Neuron (in vitro differentiated cells): ENCODE data around the gene PDXP.

Experiments used
- H2AFZ ChIP-seq: one replicate; pipeline ENCODE4 v1.6.1; 2013; ENCODE audit warnings: low read depth, mild to moderate bottlenecking, inconsistent platforms, low read length, moderate library complexity
- H3K27me3 ChIP-seq: one replicate; pipeline ENCODE4 v1.6.1; 2013; ENCODE audit warnings: low read length; ENCODE audit not compliant: insufficient read depth
- H3K36me3 ChIP-seq: one replicate; pipeline ENCODE4 v1.6.1; 2013; ENCODE audit warnings: low read length; ENCODE audit not compliant: insufficient read depth
- H3K4me1 ChIP-seq: one replicate; pipeline ENCODE4 v1.6.1; 2013; ENCODE audit warnings: low read length; ENCODE audit not compliant: insufficient read depth
- H3K4me3 ChIP-seq: 2 replicates; pipeline ENCODE4 v1.5.1; 2013; ENCODE audit warnings: mild to moderate bottlenecking, low read length, moderate library complexity
- H3K9me3 ChIP-seq: one replicate; pipeline ENCODE4 v1.6.1; 2013; ENCODE audit warnings: low read length

The PDXP gene

DNA sequence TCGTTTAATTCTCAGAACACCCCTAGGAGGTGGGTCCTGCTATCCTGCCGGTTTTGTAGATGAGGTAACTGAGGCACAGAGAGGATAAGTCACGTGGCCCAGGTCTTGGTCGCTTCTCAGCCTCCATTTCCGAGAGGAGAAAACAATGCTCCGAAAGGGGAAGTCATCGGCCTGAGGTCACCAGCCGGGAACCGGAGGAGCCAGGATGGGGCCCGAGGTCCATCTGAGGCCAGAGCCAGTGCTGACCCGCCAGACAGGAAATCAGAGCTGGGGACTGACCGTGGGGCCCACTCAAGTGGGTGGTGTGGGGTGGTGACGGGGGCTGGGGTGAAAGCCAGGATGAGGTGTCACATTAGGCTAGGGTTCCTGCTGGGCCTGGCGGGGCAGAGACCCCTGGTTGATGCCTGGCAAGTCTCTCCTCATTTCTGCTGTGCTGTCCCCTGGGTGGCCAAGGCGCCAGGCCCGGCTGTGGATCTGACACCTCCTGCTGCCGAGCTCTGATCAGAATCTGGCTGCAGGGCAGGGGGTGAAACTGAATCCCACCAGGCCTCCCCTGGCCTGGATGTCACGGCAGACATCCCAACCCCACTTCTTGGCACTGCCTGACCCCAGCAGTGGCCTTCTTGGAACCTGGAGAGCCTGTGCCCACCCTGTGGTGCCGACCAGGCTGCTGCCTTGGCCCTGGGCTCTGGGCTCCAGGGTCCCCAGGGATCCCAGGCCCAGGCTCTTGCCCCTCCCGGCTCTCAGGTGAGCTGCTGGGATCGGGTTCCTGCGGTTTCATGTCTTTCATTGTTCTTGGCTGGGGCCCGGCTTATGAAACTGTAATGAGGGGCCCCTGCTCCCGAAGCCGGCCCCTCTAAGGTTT, 50.3 kb downstream of the PDXP start:
- Histone ChIP-seq H3K9me3 (no peaks in the 10 kb centered on the region), H3K27me3 (no peaks in the 10 kb centered on the region), H3K36me3 (peaks cover 25% of the 10 kb centered on the region), H3K4me1 (no peaks in the 10 kb centered on the region), H2AFZ (no peak overlapping the region), H3K4me3 (no peak overlapping the region)

DNA sequence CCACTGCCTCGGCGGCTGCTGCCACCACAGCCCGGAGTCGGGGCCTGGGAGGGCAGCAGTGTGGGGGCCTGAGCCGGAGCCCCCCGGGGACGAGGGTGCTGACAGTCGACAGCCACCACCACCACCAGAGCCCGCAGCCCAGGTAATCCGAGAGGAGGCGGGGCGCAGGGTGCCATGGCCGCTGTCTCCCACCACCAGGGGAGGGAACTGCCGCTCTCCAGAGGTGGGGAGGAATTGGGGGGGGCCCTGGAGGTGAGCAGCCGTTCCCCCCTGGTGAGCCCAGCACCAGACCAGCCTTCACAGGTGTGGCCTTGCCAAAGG, 50.9 kb downstream of the PDXP start:
- Histone ChIP-seq H2AFZ (no peak overlapping the region), H3K4me1 (no peaks in the 10 kb centered on the region)

DNA sequence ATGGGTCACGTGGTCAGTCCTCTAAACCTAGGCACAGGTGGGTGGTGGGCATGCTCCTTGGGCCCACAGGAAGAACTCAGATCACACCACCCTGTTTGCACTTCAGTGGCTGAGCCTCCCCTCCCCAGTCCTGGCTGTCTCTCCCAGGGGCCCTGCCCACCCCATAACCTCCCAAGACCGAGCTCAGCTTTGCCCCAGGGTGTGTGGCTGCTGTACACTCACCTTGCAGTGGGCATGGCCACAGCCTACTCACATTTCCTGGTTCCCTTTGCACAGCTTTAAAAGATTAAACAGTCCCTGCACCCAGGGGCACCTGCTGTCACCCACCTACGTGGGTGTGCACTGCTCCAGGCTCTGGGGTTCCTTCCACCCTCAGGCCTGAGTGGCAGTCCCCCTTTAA, 52.2 kb downstream of the PDXP start:
- H2AFZ ChIP-seq: no peak overlapping the region
- H3K27me3 ChIP-seq: no peaks in the 10 kb centered on the region
- no peaks in the 10 kb centered on the region for H3K4me1 ChIP-seq
- H3K9me3 ChIP-seq: no peaks in the 10 kb centered on the region
- peaks cover 20% of the 10 kb centered on the region for H3K36me3 ChIP-seq
- H3K4me3 ChIP-seq: no peak overlapping the region

More for the DNA sequence above, 50.9 kb downstream of the PDXP start:
- Histone ChIP-seq H3K9me3 (no peaks in the 10 kb centered on the region), H3K27me3 (no peaks in the 10 kb centered on the region), H3K4me3 (no peak overlapping the region), H3K36me3 (peaks cover 21% of the 10 kb centered on the region)

DNA sequence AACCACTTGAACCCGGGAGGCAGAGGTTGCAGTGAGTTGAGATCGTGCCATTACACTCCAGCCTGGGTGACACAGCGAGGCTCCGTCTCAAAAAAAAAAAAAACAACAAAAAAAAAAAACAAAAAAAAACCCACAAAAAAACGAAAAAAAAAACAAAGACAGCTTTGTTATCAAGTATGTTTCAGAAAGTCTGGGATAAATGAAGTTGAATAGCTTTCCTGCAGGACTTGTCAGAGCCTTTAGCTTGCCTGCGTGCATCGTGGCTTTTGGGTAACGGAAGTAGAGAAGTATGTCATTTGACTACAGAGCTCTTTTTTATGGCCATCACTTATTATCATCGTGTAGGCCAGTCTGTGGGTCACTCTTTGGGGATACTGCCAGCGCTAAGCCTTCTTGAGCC, 53.0 kb downstream of the PDXP start:
- Histone ChIP-seq H3K9me3 (no peaks in the 10 kb centered on the region), H3K4me3 (no peak overlapping the region), H3K4me1 (no peaks in the 10 kb centered on the region), H3K27me3 (no peaks in the 10 kb centered on the region), H3K36me3 (peaks cover 18% of the 10 kb centered on the region), H2AFZ (no peak overlapping the region)

DNA sequence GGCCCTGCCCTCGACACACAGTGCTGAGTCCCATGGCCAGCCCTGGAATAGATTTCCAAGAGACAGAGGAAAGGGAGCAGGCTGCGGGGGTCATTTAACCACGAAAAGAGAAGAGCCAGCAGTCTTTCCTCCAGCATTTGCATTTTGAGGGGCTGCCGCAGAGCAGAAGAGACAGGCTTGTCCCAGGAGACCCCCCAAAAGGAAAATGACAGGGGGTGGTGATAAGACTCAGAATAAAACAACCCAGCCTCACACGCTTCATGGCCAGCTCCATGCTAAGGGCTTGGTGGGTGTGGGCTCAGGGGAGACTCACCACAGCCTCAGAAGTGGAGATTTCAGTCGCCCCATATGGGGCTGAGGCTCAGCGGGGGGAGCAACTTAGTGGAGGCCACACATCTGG, 55.2 kb downstream of the PDXP start:
- H2AFZ ChIP-seq: no peak overlapping the region
- no peak overlapping the region for H3K4me3 ChIP-seq
- H3K9me3 ChIP-seq: no peaks in the 10 kb centered on the region
- peaks cover 14% of the 10 kb centered on the region for H3K36me3 ChIP-seq
- H3K27me3 ChIP-seq: no peaks in the 10 kb centered on the region
- no peaks in the 10 kb centered on the region for H3K4me1 ChIP-seq

DNA sequence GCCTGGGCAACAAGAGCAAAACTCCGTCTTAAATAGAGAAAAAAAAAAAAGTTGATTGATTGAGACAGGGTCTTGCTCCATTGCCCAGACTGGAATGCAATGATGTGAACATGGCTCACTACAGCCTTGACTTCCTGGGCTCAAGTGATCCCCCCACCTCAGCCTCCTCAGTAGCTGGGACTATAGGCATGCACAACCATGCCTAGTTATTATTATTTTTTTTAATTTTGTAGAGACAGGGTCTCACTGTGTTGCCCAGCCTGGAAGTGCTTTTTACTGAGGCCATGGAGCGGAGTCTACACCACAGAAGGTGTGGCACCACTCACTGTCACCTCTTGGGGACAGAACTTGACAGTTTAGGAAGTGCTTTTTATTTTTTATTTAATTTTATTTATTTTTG, 56.1 kb downstream of the PDXP start:
- Histone ChIP-seq H3K27me3 (no peaks in the 10 kb centered on the region), H3K9me3 (no peaks in the 10 kb centered on the region), H2AFZ (no peak overlapping the region), H3K4me1 (no peaks in the 10 kb centered on the region), H3K36me3 (peaks cover 14% of the 10 kb centered on the region), H3K4me3 (no peak overlapping the region)

DNA sequence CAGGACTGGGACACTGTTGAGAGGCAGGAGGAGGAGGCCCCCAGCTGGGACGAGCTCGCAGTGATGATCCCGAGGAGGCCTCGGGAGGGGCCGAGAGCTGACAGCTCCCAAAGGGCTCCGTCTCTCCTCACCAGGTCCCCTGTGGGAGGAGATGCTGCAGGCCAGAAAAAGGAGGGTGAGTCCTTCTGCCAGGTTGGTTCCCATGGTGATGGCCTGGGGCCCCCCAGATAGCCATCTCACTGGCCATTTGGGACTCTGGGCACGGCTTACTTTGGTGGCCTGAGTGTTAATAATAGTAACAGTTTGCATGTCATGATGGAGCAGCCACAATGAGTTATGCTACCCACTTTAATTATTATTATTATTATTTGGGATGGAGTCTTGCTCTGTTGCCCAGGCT, 57.2 kb downstream of the PDXP start:
- no peak overlapping the region for H3K4me3 ChIP-seq
- peaks cover 13% of the 10 kb centered on the region for H3K36me3 ChIP-seq
- no peaks in the 10 kb centered on the region for H3K27me3 ChIP-seq
- no peaks in the 10 kb centered on the region for H3K9me3 ChIP-seq
- no peaks in the 10 kb centered on the region for H3K4me1 ChIP-seq
- no peak overlapping the region for H2AFZ ChIP-seq
